GM23338 (cell line): ENCODE measurements around the gene EEF2.

ENCODE experiments used
- CTCF ChIP-seq, 2 experiments: fragments of 200-600 bp in 1 of 2; sonication (generic) in 1 of 2; conservative IDR thresholded peaks; 2 replicates each; pipeline versions ENCODE4 v1.5.1 to v1.6.1; 2016 to 2017; ENCODE audit warnings: antibody characterized with exemption in 2 of 2, low read depth in 2 of 2, mild to moderate bottlenecking in 2 of 2, moderate library complexity in 1 of 2
- POLR2AphosphoS5 ChIP-seq: IDR thresholded peaks from 2 replicates; pipeline ENCODE4 v1.6.1; 2016; ENCODE audit warnings: antibody characterized with exemption, low read depth

DNA sequence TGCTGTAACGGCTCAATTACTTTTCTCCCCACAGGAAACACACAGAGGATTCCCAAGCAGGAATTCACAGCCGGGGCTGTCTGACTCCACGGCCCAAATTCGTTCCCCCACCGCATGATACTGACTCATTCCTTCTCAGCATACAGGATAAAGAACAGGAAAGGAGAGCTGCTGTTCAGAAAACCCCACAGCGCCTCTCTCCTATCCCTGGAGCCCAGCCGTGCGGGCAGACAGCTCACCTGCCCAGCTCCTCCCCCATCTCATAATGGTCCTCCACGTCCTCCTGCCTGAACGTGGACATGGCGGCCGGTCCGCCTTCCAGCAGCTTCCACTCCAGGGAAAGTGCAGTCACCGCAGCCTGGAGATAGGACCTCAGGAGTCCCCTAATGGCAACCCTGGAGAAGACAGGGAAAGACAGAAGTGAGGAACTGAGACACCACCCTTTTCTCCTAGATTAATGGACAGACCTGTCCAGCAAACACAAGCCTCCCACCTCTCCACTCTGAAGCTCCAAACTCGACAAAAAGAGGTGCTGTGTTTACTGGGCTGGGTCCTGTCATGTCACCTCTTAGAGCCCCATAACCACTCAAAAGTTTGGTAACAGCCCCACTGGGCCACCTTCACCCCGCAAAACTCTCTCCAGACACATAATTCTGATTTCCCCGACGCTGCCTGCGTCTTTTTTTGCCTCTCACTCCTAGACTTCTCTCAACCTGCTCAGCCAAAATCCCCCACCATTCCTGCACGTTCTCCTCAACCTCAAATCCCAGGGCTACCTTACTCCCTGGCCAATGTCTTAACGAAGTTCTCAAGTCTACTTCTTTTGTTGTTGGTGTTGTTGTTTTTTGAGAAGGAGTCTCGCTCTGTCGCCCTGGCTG is 15.6 kb downstream of the EEF2 start:
- TF ChIP-seq CTCF (conservative IDR thresholded peaks at IDR 0.05; ENCODE audit: low read depth in 2 of 2) (no peak), POLR2AphosphoS5 (no peak)
